Medulla oblongata (tissue), 1 donor: Measurements from ENCODE around the gene PTGER2.

Source experiments
- DNase-seq: peaks from one replicate; pipeline ENCODE4 v3.0.0-alpha.2; 2015; ENCODE audit errors: extremely low spot score

PTGER2 gene

GRCh38 chr14:52305014-52305413, 9.1 kb upstream of the PTGER2 start:
- DNase-seq: no peak

- DNase-seq: no peak
Observed at GRCh38 chr14:52307376-52307775, 6.7 kb upstream of the PTGER2 start.

- DNase-seq: no peak
Observed at GRCh38 chr14:52307905-52308304, 6.2 kb upstream of the PTGER2 start.

- DNase-seq: no peak
Observed at GRCh38 chr14:52310541-52310940, 3.6 kb upstream of the PTGER2 start.

- no peak for DNase-seq
Observed at GRCh38 chr14:52312931-52313355, 1.2 kb upstream of the PTGER2 start.

GRCh38 chr14:52313462-52313861, 650 bp upstream of the PTGER2 start:
- DNase-seq: no peak

- no peak for DNase-seq
Observed at GRCh38 chr14:52314595-52315354, 663 bp downstream of the PTGER2 start.

GRCh38 chr14:52315355-52315718, 1.2 kb downstream of the PTGER2 start:
- no peak for DNase-seq

- DNase-seq: no peak
Observed at GRCh38 chr14:52318062-52318461, 4.0 kb downstream of the PTGER2 start.

GRCh38 chr14:52318826-52319645, 4.9 kb downstream of the PTGER2 start:
- DNase-seq: no peak

- no peak for DNase-seq
Observed at GRCh38 chr14:52319919-52320318, 5.8 kb downstream of the PTGER2 start.

GRCh38 chr14:52325126-52325525, 11.0 kb downstream of the PTGER2 start:
- peak; percentile 37 for DNase-seq

GRCh38 chr14:52325630-52326029, 11.5 kb downstream of the PTGER2 start:
- no peak for DNase-seq

GRCh38 chr14:52327374-52328226, 13.5 kb downstream of the PTGER2 start:
- DNase-seq: no peak

GRCh38 chr14:52328276-52328675, 14.2 kb downstream of the PTGER2 start:
- DNase-seq: no peak

GRCh38 chr14:52329678-52330369, 15.7 kb downstream of the PTGER2 start:
- no peak for DNase-seq

GRCh38 chr14:52332269-52332668, 18.2 kb downstream of the PTGER2 start:
- DNase-seq: no peak

- no peak for DNase-seq
Observed at GRCh38 chr14:52333108-52333507, 19.0 kb downstream of the PTGER2 start.

- DNase-seq: no peak
Observed at GRCh38 chr14:52333823-52334657, 19.9 kb downstream of the PTGER2 start.

- DNase-seq: no peak
Observed at GRCh38 chr14:52336241-52336640, 22.1 kb downstream of the PTGER2 start.
